ENCODE data around the gene ITGA6. TPM values are rescaled to one million over a fixed set of nuclear protein-coding genes. Genes with fewer than 3 reads are reported as not detected.
A peak's percentile ranks its signal among the peaks of the same experiment; 100 is the strongest.

The ITGA6 gene
- total RNA-seq, 1 experiment from 2014 or later: 181 TPM

- Histone ChIP-seq H4K20me1 (ENCODE audit: low read length) (peaks cover 24% of the 10 kb centered on the region; the same call in 1 of the 2 replicates), H3F3A (ENCODE audit: low read length, unreplicated experiment) (peaks cover 25% of the 10 kb centered on the region), H3K9me3 (ENCODE audit: low read length) (no peaks in the 10 kb centered on the region), H3K4me3 (ENCODE audit: low read length) (no peak overlapping the region), H3K9me2 (replicated peaks; ENCODE audit: low read length) (no peaks in the 10 kb centered on the region), H3K27me3 (ENCODE audit: low read length) (no peaks in the 10 kb centered on the region), H2AFZ (ENCODE audit: low read length) (no peak overlapping the region), H3K4me2 (ENCODE audit: low read length) (peak overlapping the region; percentile 61), H3K9ac (ENCODE audit: low read length) (no peak overlapping the region), H3K27ac (ENCODE audit: low read length) (peak overlapping the region; percentile 97), H3K4me1 (ENCODE audit: insufficient read depth, low read length) (peaks cover 71% of the 10 kb centered on the region), H3K36me3 (ENCODE audit: low read depth, low read length) (0 out of 2 replicates have a peak, but pooled peaks cover 6% of the 10 kb centered on the region), H3K79me2 (ENCODE audit: low read length) (peaks cover 92% of the 10 kb centered on the region)
- ATAC-seq (no peak), DNase-seq (no peak)
- ChIA-PET POLR2A (ENCODE audit: unreplicated experiment) (no interaction called here), CTCF (no interaction called here)
- intact Hi-C loops (cut with micrococcal nuclease): no loop called here
- TF ChIP-seq EZH2phosphoT487 (IDR thresholded peaks at IDR 0.05; ENCODE audit: borderline replicate concordance, low read length): no peak
- TF ChIP-seq CTCF (conservative IDR thresholded peaks at IDR 0.05; ENCODE audit: low read depth, low read length): no peak
- no peak for TF ChIP-seq EZH2 (IDR thresholded peaks at IDR 0.05; ENCODE audit: low read length, unreplicated experiment)
- BruUV-seq (replicated peaks): no TSS peak
Observed at GRCh38 chr2:172436889-172437288, 9.5 kb downstream of the ITGA6 start.

- Histone ChIP-seq H3K9ac (ENCODE audit: low read length) (no peak overlapping the region), H2AFZ (ENCODE audit: low read length) (no peak overlapping the region), H3F3A (ENCODE audit: low read length, unreplicated experiment) (peaks cover 30% of the 10 kb centered on the region), H3K27me3 (ENCODE audit: low read length) (no peaks in the 10 kb centered on the region), H3K79me2 (ENCODE audit: low read length) (peaks cover 88% of the 10 kb centered on the region), H4K20me1 (ENCODE audit: low read length) (peaks cover 16% of the 10 kb centered on the region; the same call in 1 of the 2 replicates), H3K4me2 (ENCODE audit: low read length) (peak overlapping the region; percentile 61), H3K36me3 (ENCODE audit: low read depth, low read length) (0 out of 2 replicates have a peak, but pooled peaks cover 6% of the 10 kb centered on the region), H3K9me2 (replicated peaks; ENCODE audit: low read length) (no peaks in the 10 kb centered on the region), H3K9me3 (ENCODE audit: low read length) (no peaks in the 10 kb centered on the region), H3K4me3 (ENCODE audit: low read length) (peak overlapping the region; percentile 35; the same call in 1 of the 2 replicates), H3K4me1 (ENCODE audit: insufficient read depth, low read length) (peaks cover 77% of the 10 kb centered on the region), H3K27ac (ENCODE audit: low read length) (peak overlapping the region; percentile 97)
- intact Hi-C loops (cut with micrococcal nuclease): no loop called here
- DNase-seq (peak; percentile 39), ATAC-seq (no peak)
- no peak for TF ChIP-seq EZH2 (IDR thresholded peaks at IDR 0.05; ENCODE audit: low read length, unreplicated experiment)
- TF ChIP-seq CTCF (conservative IDR thresholded peaks at IDR 0.05; ENCODE audit: low read depth, low read length): no peak
- TF ChIP-seq EZH2phosphoT487 (IDR thresholded peaks at IDR 0.05; ENCODE audit: borderline replicate concordance, low read length): no peak
- POLR2A ChIA-PET (ENCODE audit: unreplicated experiment): no interaction called here
- BruUV-seq (replicated peaks): no TSS peak
- CTCF ChIA-PET: interaction anchor here (1.6 kb wide), 1 partner anchor 24 kb away, joined by 9 read pairs; no protein-coding TSS in a partner anchor
Observed at GRCh38 chr2:172437419-172438341, 10.3 kb downstream of the ITGA6 start.
